NCI-H146 (cell line): Measurements from ENCODE around the gene ACR.

Experiments
- DNase-seq: peaks from one replicate; lab custom pipeline; 2025; lab: John Stamatoyannopoulos, UW

ACR gene

DNA sequence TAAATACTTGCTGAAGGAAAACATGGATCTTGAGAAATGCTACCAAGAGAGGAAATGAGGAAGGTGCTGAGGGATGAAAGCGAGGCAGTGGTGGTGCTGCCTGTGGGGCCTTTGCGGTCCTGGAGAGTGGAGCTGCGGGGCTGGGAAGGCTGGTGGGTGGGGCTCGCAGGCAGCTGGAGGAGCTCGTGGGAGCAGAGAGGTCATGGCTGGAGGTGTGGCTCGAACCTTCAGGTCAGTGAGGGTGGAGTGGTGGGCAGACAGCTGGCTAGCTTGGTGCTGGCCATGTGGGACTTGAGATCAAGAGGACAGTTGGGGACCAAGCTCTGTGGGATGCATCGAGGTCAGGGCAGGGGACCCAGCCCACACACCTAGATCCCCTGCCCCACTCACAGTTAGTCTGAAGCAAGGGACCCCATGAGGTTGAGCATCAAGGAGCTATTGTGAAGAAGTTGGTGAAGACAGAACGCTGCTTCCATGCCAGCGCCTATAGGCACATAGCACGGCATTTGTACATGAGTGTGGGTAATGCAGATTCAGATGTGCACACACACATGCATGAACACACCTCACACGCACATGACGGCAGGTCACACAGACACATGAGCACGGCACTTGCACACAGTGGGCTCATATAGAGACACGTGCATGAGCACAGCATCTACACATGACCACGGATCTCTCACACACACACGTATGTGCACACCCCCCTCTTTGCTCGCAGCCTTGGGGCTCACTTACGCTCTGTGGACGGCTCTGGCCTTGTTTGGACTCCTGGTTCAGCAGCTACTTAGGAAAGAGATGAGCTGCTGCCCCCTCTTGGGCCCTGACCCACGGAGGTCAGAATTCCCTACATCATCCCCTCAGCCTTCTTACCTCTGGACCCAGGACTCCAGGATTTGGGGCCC is 34.9 kb upstream of the ACR start:
- no peak for DNase-seq

GRCh38 chr22:50703726-50704509 is 34.1 kb upstream of the ACR start:
- no peak for DNase-seq

DNA sequence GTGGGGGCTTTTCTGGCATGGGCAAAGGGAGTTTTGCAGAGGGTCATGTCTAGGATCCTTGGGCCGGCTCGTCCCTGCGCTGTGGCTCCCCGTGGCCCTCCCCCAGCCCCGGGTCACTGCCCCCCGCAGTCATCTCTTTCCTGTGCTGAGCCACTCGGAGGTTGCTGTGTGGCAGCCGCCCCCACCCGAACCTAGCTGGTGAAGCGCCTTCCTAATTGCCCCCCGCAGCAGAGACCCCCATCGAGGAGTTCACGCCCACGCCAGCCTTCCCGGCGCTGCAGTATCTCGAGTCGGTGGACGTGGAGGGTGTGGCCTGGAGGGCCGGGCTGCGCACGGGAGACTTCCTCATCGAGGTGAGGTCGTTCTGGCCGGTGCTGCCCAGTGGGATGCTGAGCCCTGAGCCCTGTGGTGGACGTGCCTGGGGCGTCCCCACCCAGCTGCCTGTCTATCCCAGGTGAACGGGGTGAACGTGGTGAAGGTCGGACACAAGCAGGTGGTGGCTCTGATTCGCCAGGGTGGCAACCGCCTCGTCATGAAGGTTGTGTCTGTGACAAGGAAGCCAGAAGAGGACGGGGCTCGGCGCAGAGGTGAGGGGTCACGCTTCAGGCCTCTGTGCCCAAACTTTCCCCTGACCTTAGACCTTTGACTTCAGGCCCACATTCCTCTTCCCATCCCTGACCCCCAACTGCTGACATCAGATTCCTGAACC is 33.3 kb upstream of the ACR start:
- DNase-seq: no peak

- peak; percentile 91 for DNase-seq
Measured at GRCh38 chr22:50705219-50705691, 32.7 kb upstream of the ACR start.

DNA sequence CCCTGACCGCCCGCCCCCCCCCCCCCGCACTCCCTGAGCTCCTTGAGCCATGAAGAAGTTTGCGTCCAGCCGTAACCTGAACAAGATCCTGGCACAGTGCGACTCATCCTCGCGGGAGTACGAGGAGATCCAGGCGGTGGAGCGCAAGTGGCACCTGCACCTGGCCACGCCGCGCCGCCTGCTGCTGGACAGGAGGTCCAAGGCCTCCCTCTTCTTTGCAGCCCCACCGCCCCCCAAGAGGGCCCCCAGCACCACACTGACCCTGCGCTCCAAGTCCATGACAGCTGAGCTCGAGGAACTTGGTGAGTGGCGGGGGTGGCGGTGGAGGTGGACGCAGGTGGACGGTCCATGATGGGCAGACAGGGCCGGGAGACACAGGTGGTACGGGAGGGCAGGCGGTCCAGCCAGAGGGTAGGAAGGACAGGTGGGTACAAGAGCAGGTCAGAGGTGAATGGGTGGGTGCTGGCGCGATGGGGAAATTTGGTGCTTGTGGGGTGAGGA is 32.1 kb upstream of the ACR start:
- DNase-seq: no peak

GRCh38 chr22:50706481-50707125 is 31.4 kb upstream of the ACR start:
- DNase-seq: no peak

DNA sequence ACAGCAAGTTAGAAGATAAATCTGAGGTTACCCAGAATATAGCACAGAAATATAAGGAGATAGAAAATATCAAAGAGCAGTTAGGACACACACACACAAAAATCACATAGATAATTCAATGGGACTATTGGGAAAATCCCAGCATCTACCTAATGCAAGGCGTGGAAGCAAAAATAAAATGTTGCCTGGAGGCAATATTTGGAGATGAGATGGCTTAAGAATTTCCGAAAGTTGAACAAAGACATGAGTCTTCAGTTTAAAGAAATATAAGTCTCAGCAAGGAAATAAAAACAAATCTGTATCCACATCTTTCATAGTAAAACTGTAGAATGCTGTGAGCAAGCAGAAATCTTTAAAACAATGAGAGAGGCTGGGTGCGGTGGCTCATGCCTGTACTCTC is 29.5 kb upstream of the ACR start:
- DNase-seq: no peak

DNA sequence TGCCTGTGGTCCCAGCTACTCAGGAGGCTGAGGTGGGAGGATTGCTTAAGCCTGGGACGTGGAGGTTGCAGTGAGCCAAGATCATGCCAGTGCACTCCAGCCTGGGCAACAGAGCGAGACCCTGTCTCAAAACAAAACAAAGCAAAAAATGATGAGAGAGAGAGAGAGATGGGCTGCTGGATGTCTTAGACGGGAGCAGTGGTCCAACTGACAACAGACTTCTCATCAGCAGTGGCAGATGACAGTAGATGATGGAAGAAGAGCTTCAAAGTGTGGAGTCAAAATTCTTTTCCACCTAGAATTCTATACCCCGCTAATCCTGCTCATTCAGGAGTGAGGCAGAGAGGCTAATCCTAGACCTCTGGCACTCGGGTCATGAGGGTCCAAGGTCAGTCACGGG is 29.0 kb upstream of the ACR start:
- no peak for DNase-seq

DNA sequence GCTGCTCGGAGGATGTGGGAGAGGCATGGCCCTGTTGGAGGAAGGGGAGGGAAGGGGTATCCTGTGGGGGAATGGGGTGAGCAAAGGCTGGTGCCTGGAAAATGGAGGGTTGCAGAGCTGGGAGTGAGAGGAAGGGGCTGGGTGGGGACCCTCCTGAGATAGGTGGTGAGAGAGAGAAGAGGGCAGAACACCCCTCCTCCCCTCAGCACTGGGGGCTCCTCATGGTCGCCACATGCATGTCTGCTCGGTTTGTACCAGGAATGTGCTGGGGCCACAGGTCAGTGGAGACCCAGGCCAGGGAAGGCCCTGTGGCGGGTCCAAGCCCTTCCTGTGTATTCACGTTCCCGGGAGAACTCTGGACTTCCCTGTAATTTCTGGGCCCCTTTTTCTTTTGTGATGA is 27.8 kb upstream of the ACR start:
- no peak for DNase-seq

DNA sequence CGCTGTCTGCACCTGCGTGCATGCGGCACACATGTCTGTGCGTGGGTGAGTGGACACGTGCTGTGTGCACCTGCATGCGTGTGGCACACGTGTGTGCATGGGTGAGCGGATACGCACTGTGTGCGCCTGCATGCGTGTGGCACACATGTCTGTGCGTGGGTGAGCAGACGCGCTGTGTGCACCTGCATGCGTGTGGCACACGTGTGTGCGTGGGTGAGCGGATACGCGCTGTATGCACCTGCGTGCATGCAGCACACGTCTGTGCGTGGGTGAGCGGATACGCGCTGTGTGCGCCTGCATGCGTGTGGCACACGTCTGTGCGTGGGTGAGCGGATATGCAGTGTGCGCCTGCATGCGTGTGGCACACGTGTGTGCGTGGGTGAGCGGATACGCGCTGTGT is 27.1 kb upstream of the ACR start:
- DNase-seq: no peak

GRCh38 chr22:50711446-50712340 is 26.3 kb upstream of the ACR start:
- no peak for DNase-seq

DNA sequence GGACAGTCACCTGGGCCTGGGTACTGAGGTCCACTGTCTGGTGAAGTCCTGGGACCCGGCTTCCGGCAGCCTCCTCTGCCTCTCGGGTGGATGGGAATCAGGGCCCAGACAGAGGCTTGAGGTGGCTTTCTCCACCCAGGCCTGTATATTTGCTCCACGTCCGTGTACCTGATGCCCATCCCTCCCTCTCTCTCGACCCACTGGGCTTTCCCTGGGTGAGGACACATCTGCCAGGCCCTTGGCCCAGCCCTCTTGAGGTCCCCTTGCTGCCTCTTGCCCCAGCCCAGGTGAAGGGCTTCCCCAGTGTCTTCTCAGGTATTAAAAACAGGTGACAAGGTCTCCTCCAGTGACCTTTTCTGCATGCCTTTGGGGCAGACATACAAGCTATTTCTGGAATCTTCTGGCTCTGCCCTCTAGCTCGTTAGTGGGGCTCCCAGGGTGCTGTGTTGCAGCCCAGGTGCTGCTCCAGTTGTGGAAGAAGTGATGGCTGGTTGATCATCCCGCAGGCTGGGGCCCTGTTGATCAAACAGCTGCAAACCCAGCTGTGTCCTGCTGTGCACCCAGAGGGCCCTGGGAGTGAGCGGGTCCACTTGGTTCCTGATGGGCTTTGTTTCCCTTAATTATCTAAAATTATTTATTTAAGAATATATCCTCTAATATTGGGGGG is 25.5 kb upstream of the ACR start:
- DNase-seq: no peak

DNA sequence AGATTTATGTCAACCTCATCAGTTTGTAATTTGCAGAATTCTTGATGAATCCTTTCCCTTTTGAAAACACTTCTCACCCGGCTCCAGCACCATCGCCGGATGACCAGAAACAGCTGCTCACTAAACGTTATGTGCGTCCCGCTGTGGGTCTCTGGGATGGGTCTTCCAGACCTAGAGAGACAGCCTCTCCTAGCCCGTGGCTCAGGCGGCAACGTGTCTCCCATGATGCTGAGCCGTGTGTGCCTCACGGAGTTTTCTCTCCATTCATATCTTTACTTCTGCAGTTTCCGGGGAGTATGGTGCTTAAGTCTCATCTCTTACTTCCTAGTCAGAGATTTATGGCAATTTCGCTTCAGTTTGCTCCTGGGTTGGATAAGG is 25.0 kb upstream of the ACR start:
- no peak for DNase-seq

DNA sequence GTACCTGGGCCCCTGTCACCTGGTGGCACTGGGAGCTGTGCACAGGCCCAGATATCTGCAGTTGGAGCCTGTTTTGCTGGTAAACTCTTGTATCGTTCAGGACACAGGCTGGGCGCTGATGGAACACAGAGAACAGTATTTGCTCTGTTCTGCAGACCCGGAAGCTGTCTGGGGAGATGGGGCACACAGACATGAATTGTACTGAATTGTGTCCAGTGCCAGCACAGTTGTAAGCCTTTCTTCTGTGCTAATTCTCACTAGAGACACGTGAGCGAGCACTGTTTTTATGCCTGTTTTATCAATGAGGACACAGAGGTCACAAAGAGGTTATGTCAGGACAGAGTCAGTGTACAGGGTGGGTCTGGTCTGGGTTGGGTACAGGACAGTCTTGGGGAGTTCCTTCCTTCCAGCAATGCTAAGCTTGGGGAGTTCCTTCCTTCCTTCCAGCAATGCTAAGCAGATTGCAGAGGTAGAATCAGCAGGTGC is 24.4 kb upstream of the ACR start:
- no peak for DNase-seq

DNA sequence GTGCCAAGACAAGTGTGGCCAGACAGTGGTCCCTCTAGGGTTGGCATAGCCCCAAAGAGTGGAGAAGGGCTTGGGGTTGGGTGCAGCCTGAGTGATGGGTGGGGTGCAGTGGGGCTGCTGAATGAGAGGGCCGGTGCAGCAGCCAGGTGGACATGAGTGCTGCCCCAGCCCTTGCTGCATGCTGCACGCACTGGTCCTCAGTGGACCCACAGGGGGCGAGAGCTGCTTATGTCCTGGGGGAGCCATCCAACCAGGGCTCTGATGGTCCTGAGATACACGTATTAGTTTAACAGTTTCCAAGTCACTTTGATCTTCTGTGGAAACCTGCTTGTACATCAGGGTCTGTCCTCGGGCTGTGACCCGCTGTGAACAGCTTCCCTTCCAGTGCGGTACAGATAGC is 23.9 kb upstream of the ACR start:
- no peak for DNase-seq

DNA sequence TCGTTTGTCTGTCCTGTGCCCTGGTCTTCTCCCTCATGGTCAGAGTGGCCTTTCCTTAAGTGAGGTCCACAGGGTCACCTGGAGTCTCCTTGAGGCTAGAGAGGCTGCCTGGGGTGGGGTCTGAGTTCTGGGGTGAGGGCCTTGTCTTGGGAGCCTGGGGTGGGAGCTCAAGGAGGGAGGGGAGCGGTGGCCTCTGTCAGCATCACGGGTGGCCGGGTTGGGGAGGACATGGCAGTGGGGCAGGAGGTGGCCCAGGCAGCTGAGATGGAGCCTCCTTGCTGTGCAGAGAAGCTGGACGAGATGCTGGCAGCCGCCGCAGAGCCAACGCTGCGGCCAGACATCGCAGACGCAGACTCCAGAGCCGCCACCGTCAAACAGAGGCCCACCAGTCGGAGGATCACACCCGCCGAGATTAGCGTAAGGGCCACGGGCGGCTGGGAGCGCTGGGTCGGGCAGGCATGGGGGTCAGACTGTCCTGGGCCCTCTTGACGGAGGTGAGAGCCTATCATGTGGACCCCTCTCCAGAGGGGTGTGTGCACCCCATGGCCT is 23.3 kb upstream of the ACR start:
- no peak for DNase-seq

- DNase-seq: no peak
Measured at GRCh38 chr22:50715250-50715649, 22.8 kb upstream of the ACR start.

GRCh38 chr22:50715776-50716175 is 22.2 kb upstream of the ACR start:
- no peak for DNase-seq

DNA sequence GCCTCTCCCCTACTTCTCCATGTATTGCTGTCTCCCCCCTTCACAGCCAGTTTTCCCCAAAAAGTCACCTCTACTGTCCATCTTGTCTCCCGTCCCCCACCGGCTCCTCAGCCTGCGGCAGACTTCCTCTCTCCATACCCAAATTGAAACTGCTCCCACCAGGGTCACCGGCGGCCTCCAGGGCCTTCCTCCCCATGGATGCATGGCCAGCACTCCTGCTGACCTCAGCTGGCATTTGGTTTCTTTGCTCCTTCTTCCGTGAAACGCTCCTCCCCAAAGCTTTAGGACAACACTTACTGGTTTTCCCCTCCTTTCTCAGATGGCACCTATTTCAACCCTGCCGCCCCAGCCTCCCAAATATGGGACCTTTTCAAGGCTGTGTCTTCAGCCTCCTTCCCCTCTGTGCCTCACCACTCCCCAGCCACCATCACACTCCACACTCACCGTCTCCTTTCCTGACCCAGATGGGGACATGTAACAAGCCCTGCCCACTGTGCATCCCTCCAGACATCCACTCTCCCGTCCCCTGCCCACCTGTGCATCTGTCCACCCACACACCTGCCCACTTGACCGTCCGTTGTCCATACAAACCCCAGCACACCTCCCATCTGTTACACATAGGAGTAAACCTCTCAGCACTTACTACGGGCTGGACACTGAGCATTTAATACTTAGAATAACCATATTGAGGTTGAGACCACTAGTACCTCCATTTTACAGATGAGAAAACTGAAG is 21.5 kb upstream of the ACR start:
- DNase-seq: no peak
